HK-2 (cell line): ENCODE measurements around the gene LRWD1.
"Not testable (repeated sequence)": the region's sequence is repeated elsewhere in the genome, so short reads cannot be mapped to it uniquely, and the experiment has no call there.

Experiments used
- DNase-seq: peaks from one replicate; pipeline ENCODE4 v3.0.0-alpha.2; 2018; ENCODE audit not compliant: unreplicated experiment

Gene LRWD1

DNA sequence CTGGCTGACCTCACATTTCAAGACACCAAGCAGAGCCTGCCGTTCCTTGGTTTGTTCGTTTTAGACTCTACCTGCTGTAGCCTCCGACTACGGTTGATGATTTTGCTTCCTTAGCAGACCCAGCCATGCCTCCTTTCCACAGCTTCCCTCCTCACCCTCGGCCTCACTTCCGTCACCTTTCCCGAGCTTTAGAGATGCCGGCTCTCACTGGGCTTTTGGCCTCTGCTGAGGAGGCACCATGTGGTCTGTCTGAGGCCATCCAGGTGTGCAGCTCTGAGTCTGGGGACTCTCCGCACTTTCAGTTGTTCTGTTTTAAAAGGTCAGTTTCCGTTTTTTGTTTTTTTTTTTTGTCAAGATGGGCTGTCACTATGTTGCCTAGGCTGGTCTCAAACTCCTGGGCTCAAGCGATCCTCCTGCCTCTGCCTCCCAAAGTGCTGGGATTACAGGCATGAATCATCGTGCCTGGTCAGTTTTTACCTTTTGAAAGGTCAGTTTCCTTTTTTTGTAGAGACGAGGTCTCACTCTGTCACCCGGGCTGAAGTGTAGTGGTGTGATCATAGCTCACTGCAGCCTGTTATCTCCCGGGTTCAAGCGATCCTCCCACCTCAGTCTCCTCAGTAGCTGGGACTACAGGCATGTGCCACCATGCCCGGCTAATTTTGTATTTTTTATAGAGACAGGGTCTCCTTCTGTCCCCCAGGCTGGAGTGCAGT is 19.7 kb upstream of the LRWD1 start:
- DNase-seq, result no peak

DNA sequence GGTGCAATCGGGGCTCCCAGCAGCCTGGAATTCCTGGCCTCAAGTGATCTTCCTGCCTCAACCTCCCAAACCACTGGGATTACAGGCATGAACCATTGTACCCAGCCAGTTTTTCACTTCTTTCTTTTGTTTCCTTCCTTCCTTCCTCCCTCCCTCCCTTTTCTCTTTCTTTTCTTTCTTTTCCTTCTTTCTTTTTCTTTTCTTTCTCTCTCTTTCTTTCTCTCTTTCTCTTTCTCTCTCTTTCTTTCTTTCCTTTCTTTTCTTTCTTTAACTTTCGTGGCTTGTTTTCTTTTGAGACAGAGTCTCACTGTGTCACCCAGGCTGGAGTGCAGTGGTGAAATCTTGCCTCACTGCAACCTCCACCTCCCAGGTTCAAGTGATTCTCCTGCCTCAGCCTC is 19.1 kb upstream of the LRWD1 start:
- no peak for DNase-seq

DNA sequence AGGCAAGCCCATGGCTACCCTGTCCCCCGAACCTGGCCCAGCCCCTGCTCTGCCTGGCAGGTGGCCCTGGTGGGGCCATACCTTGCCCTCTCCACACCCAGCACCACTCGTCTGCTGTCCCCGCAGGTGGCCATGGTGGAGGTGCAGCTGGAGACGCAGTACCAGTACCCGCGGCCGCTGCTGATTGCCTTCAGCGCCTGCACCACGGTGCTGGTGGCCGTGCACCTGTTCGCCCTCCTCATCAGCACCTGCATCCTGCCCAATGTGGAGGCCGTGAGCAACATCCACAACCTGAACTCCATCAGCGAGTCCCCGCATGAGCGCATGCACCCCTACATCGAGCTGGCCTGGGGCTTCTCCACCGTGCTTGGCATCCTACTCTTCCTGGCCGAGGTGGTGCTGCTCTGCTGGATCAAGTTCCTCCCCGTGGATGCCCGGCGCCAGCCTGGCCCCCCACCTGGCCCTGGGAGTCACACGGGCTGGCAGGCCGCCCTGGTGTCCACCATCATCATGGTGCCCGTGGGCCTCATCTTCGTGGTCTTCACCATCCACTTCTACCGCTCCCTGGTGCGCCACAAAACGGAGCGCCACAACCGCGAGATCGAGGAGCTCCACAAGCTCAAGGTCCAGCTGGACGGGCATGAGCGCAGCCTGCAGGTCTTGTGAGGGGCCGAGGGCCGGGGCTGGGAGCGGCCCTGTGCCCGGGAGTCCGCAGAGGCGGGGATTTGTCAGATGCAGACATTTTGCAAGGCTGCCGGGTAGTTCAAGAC is 18.2 kb upstream of the LRWD1 start:
- DNase-seq, result no peak

DNA sequence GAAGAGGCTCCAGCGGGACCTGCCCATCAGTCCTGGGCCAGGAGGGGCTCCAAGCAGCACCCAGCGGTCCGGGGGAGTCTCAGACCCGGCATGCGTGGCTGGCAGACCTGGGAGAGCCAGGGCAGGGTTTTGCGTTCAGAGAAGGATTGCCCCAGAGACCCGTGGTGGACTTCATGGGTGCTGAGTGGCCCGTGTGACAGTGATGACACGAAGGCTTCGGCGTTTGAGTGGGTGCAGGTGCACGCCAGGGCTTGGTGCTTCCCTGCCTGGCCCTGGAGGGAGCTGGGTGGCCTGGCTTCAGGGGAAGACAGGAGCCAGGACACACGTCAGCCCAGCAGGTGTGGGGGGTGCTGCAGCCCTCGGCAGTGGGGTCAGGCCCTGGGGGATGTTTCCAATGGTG is 17.5 kb upstream of the LRWD1 start:
- DNase-seq, result no peak

DNA sequence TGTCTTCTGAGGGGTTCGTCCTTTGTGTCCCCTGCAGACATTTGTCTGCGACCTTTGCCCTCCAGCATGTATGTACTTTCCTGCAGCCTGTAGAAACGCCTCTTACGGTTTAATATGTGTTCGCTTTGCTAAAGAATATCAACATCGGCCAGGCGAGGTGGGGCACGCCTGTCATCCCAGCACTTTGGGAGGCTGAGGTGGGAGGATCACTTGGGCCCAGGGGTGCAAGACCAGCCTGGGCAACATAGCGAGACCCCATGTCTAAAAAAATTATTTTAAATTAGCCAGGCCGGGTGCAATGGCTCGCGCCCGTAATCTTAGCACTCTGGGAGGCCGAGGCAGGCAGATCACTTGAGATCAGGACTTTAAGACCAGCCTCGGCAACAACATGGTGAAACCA is 15.6 kb upstream of the LRWD1 start:
- no peak for DNase-seq

DNA sequence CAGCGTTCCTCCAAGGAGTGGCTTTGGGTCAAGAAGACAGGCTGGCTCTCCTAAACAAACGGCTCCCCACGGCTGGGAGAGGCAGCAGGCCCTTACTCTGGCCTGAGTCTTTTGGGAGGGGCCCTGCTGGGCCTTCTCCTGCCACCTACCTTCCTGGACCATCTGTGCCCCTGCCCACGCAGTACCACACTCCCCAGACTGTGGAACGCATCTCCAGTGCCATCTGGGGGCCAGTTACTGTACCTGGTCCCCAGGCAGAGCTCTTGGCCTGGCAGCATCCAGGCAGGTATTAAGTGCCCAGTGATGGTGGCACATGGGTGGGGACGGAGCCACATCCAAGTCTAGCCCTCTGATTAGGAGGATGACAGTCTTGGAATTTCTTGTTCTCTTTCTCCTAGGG is 14.5 kb upstream of the LRWD1 start:
- DNase-seq, result no peak

DNA sequence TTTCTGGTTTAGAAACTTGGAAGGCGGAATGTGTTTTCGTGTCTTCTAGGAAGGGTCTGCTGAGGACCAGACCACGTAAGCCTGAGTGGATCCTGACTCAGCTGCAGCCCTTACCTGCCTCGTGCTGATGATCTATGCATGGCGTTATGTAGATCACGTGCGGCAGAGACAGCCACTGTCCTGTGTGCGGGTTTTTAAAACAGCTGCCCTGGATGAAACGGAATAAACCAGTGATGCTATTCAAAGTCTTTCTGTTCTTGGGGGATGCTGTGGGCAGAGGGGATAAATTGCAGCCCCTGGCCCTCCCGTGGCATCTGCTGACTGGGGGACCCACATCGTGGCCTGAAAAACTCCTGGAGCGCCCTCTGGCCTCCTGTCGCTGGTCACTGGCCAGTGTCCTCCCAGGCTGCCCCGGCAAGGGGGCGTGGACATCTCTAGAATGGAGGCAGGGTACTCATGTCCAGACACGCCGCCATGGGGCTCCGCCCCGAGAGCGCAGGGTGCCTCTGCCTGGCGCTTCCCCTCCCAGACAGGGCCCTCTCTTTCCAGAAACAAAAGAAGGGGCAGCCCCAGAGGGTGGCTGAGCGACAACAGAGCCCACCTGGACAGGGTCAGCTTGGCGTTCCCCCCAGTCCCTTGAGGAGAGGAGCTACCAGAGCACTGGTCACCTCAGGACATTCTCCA is 13.3 kb upstream of the LRWD1 start:
- no peak for DNase-seq

DNA sequence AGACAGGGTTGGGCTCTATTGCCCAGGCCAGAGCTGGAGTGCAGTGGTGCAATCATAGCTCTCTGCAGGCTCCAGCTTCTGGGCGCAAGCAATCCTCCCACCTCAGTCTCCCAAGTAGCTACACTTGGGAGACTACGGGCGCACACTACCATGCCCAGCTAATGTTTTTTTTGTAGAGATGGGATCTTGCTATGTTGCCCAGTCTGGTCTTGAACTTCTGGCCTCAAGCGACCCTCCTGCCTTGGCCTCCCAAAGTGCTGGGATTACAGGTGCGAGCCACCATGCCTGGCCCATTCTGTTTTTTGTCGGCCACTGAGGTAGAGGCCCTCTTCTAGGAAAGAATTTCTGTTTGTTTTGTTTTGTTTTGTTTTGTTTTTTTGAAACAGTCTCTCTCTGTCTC is 12.3 kb upstream of the LRWD1 start:
- DNase-seq, result no peak

DNA sequence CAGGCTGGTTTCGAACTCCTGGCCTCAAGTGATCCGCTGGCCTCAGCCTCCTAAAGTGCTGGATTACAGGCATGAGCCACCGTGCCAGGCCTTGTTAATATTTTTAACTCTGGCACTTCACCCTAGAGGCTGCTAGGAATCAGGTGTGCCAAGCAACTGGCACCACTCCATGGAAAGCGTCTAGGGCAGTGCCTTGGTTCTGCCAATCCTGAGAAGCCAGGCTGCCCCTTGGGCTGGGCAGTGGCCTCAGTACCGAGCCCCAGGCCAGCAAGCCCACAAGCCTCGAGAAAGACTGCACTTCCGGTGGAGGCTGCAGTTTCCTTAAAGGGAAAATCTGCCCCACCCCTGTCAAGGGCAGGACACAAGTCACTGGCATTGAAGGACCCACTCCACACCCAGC is 11.5 kb upstream of the LRWD1 start:
- DNase-seq, result no peak

DNA sequence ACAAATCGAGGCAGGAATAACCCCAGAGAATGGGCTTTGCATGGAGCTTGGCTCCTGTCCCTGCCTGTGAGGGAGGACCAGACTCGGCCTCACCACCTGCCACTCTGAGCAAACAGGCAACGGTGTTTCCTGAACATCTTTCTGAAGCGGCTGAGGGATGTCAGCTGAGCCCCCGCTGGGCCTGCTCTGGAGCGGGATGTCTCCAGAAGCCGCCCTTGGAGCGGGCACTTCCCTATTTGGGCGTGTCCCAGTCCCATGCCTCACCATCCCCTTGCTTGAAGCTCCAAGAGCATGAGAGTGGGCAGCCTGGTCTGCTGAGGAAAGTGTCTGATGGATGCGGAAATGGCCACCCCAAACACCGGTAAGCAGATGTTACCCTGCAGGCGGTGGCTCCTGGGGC is 10.3 kb upstream of the LRWD1 start:
- DNase-seq, result no peak

DNA sequence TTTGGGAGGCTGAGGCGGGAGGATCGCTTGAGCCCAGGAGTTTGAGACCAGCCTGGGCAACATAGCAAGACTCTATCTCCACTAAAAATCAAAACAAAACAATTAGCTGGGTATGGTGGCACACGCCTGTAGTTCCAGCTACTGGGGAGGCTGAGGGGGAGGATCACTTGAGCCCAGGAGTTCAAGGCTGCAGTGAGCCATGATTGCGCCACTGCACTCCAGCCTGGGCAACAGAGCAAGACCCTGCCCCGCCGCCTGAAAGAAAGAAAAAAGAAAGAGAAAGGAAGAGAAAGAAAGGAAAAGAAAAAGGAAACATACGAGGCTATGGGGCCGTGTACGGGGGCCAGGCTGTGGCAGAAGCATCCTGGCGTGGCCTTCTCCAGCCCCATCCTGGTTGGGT is 9.9 kb upstream of the LRWD1 start:
- DNase-seq, result not testable (repeated sequence)

DNA sequence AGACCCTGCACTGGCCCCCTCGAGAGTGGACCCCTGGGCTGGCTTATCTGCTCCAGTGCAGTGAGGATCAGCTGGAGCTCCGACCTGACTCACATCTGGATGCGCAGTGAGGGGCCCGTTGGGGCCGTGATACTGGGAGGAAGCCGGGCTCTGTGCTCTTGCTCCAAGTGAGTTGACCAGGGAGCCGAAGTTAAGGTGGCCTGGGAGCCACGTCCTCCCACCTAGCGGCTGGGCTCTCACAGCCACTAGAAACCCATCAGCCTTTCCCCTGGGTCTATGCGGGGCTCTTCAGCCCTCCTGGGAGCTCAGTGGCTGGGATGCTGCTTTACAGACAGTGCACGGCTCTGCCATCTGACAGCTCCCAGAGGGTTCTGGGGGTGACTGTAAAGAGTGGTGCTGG is 9.2 kb upstream of the LRWD1 start:
- DNase-seq, result no peak

DNA sequence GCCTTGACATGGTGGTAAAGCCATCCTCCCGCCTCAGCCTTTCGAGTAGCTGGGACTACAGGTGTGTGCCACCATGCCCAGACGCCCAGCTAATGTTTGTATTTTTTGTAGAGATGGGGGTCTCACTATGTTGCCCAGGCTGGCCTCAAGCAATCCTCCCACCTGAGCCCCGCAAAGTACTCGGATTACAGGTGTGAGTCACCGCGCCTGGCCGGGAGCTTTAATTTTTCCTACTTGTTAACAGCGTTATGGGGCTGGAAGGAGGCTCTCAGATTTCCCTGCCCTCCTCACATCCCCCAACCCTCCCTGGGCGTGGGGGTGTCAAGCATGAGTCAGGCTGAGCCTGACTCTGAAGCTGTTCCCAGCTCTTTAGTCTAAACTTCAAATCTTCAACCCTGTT is 8.5 kb upstream of the LRWD1 start:
- no peak for DNase-seq

DNA sequence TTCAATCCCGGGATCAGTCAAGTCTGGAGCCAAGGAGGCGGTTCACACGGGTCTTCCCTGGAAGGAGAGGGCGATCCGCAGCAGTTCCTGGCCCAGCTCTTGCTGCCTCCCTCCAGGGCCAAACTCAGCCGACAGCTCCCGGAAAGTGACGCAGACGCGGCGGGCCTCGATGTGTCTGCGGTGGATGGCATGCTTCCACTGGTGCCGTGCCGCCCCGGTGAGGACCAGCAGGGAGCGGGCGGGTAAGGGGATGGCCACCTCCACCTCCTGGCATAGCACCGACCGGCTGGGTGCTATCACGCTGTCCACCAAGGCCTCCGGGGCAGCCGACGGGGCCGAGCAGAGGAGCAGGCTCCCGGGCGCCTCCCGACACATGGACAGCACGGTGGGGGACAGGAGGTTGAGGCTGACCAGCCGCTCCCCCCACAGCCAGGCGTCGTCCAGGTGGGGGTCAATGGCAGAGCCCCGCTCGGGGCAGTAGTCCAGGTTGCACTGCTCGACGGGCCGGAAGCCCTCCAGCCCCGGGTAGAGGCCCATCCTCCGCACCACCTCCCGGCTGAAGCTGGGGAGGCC is 7.3 kb upstream of the LRWD1 start:
- no peak for DNase-seq

DNA sequence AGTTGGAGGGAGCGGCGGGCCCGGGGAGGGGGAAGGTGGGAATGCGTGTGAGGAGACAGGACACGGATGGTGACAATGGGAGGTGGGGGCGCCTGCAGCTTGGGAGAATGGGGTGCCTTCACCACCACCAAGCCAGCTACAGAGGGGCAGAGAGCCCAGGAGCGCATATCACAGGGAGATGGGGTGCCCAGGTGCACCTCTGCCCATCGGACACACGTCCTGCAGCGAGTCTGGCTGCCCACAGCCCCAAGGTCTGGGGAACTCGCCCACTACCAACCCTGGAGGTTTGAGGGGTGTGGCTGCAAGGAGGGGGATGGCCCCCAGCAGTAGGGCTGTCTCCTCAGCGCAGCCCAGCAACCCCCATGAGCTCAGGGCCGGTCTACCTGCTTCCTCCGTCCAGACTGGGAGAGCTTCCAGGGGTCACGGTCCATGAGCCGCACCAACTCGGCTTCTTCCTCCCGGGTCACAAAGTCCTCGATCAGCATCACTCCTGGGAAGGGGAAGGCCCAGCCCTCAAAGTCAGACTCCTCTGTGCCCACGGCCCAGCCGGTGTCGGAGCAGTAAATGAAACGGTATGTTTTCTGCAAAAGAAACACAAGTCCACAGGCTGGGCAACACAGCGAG is 5.5 kb upstream of the LRWD1 start:
- no peak for DNase-seq

DNA sequence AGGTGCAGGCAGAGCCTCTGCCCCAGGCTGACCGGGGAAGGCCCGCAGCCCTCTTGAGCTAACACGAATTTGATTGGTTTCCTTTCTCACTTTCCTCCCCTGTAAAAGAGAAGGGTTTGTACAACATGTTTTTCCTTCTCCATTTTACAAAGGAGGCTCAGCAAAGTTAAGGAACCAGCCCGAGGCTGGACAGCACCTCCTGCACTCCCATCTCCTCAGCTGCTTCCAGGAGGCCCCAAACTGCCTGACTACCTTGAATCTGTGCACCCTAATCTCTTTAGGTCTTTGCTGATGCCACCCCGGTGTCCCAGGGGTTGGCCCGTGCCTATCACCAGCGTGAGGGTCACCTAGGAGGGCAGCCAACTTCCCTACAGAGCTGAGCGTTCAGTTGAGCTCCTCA is 4.3 kb upstream of the LRWD1 start:
- DNase-seq, result no peak

DNA sequence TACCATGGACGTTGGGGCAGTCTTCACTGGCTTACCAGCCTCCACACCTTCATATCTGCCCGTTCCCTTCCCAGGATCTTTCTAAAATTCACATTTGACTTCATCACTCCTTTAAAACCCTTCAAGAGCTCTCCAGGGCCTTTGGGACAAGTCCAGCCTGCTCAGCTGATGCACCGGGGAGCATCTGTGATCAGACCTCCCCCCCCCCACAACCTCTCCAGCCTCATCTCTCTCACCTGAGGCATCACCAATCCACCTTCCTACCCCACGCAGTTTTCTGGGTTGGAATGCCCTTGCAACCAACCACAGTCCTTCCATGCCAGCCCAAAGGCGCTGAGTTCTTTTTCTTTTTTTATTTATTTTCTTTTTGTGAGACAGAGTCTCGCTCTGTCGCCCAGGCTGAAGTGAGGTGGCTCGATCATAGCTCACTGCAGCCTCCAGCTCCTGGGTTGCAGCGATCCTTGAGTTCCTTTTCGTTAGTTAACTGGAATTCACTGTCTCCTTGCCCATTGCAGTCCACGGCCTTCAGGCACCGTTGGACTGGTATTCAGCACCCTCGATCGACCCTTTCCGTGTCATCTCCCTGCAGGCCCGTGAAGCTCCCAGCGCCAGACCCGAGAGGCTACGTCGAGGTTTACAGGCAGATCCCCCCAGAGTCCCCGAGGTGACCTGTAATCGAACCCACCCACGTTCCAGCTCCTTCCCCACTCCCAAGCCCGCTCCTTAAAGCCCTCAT is 775 bp upstream of the LRWD1 start:
- no peak for DNase-seq

DNA sequence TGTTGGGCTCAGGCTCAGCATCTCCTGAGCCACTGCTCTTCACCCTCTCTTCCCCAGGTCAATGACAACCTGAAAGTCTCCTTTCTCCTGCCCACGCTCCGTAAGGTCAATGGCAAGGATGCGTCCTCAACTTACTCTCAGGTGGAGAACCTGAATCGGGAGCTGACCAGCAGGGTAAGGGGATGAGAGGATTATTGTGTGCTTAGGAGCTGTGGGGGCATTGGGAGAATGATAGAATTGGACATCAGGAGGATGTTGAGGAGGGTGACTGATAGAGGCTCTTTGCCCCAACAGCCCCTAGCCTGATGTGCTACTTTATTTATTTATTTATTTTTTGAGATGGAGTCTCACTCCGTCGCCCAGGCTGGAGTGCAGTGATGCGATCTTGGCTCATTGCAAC is 1.3 kb downstream of the LRWD1 start:
- no peak for DNase-seq

DNA sequence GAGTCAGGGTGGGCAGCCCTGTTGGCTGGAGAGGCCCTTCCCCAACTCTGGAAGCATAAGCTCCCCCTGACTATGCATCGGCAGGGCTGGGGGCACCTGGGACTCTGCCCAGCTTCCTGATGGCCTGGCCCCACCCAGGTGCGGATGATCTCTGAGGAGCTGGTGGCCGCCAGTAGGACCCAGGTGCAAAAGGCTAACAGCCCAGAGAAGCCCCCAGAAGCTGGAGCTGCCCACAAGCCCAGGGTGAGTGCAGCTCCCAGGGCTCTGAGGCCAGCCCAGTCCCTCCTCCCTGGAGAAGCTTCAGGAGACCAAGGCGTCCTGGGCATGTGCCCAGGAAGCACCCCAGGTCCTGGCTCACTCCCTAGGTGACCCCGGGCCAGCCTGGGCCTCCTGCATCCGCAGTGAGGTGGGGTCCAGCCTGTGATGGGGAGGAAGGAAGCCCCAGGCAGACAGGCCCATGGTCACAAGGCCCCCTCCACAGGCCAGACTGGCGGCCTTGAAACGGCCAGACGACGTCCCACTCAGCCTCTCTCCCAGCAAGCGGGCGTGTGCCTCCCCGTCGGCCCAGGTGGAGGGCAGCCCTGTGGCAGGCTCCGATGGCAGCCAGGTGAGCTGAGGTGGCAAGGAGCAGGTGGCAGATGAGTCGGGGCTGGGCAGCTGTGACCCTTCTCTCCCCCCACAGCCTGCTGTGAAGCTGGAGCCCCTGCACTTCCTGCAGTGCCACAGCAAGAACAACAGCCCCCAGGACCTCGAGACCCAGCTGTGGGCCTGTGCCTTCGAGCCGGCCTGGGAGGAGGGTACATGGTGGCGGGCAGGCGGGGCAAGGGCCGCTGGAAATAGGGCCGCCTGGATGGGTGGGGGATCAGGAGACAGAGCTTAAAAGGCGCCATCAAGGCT is 3.0 kb downstream of the LRWD1 start:
- no peak for DNase-seq
